ENCODE data around the gene HYAL3. TPM values are rescaled to one million over a fixed set of nuclear protein-coding genes. Genes with fewer than 3 reads are reported as not detected.
A peak's percentile ranks its signal among the peaks of the same experiment; 100 is the strongest.

Gene HYAL3
- total and polyA plus RNA-seq, 2 of the 13 experiments (the other 11 are each of a cell fraction or from before 2014, with no cell fraction given), result 5.5 to 10.4 TPM

GRCh38 chr3:50319894-50320625 is 20.9 kb upstream of the HYAL3 start (continued):
- TF ChIP-seq WIZ (CRISPR knock-in tag; IDR thresholded peaks at IDR 0.05) (no peak), TARDBP (CRISPR knock-in tag; IDR thresholded peaks at IDR 0.05) (no peak), ZC3H13 (CRISPR knock-in tag; IDR thresholded peaks at IDR 0.05) (no peak), ZUFSP (CRISPR knock-in tag; IDR thresholded peaks at IDR 0.05; ENCODE audit: borderline replicate concordance) (no peak), TGIF2 (CRISPR knock-in tag; IDR thresholded peaks at IDR 0.05) (no peak), TAF1 (CRISPR knock-in tag; IDR thresholded peaks at IDR 0.05) (no peak), HNF4G (IDR thresholded peaks at IDR 0.05; ENCODE audit: borderline replicate concordance, low read depth, low read length) (no peak), HNF4G (CRISPR knock-in tag; IDR thresholded peaks at IDR 0.05; ENCODE audit: borderline replicate concordance, low read depth) (no peak), KIAA2018 (CRISPR knock-in tag; IDR thresholded peaks at IDR 0.05; ENCODE audit: borderline replicate concordance) (no peak), ZNF550 (CRISPR knock-in tag; IDR thresholded peaks at IDR 0.05; ENCODE audit: borderline replicate concordance) (no peak), ZNF263 (CRISPR knock-in tag; IDR thresholded peaks at IDR 0.05) (peak; percentile 74), ZNF441 (CRISPR knock-in tag; IDR thresholded peaks at IDR 0.05; ENCODE audit: borderline replicate concordance) (no peak), MAX (IDR thresholded peaks at IDR 0.05) (no peak), SP5 (CRISPR knock-in tag; IDR thresholded peaks at IDR 0.05; ENCODE audit: borderline replicate concordance, low read depth) (no peak), ZBTB37 (CRISPR knock-in tag; IDR thresholded peaks at IDR 0.05) (no peak), ZNF792 (CRISPR knock-in tag; IDR thresholded peaks at IDR 0.05) (no peak), ZNF121 (CRISPR knock-in tag; IDR thresholded peaks at IDR 0.05) (no peak)
